NCI-H524 (cell line): ENCODE results near the gene PSMC3IP.
"Not testable (repeated sequence)": the region's sequence is repeated elsewhere in the genome, so short reads cannot be mapped to it uniquely, and the experiment has no call there.

Source experiments
- DNase-seq, 2 experiments: peaks; one replicate each; lab custom pipeline; 2025; lab: John Stamatoyannopoulos, UW

Gene PSMC3IP

GRCh38 chr17:42560246-42560645 lies 17.3 kb downstream of the PSMC3IP start:
- no peak for DNase-seq

DNA sequence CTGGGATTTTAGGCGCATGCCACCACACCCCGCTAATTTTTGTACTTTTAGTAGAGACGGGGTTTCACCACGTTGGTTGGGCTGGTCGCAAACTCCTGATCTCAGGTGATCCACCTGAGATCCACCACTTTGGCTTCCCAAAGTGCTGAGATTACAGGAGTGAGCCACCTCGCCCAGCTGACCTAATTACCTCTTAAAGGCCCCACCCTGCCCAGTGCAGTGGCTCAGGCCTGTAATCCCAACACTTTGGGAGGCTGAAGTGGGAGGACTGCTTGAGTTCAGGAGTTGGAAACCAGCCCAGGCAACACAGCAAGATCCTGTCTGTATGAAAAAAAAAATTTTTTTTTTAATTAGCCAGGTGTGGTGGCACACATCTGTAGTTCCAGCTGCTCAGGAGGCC lies 18.5 kb downstream of the PSMC3IP start:
- DNase-seq = no peak

DNA sequence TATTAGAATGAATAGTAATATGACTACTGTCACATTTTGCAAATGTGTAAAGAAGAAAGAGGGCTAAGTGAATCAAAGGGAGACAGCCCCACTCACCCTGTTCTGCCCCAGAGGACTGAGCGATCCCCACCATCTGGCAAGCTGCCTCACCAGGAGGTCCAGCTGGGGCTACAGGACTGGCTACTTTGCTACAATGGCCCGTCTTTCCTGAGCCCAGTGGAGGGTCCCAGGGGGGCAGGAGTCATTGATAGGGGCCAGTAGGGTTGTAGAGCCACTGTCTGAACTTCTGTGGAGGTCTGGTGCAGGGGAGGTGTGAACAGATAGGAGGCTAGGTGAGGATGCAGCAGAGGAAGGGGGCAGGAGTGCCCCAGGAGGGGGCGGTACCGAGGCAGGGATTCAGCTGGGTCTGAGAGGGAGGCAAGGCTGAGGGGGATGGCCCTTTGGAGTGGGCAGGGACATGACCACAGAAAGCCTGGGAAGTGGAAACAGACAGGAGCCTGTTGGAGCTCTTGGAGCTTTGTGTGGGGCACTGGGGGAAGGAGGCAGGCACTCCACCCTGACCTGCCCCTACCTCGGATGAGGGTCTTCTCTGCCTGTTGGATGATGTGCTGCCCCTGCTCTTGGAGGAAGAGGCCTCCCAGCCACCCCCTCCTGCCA lies 21.4 kb downstream of the PSMC3IP start:
- not testable (repeated sequence) for DNase-seq

- no peak for DNase-seq
Measured at GRCh38 chr17:42555122-42555622, 22.4 kb downstream of the PSMC3IP start.

DNA sequence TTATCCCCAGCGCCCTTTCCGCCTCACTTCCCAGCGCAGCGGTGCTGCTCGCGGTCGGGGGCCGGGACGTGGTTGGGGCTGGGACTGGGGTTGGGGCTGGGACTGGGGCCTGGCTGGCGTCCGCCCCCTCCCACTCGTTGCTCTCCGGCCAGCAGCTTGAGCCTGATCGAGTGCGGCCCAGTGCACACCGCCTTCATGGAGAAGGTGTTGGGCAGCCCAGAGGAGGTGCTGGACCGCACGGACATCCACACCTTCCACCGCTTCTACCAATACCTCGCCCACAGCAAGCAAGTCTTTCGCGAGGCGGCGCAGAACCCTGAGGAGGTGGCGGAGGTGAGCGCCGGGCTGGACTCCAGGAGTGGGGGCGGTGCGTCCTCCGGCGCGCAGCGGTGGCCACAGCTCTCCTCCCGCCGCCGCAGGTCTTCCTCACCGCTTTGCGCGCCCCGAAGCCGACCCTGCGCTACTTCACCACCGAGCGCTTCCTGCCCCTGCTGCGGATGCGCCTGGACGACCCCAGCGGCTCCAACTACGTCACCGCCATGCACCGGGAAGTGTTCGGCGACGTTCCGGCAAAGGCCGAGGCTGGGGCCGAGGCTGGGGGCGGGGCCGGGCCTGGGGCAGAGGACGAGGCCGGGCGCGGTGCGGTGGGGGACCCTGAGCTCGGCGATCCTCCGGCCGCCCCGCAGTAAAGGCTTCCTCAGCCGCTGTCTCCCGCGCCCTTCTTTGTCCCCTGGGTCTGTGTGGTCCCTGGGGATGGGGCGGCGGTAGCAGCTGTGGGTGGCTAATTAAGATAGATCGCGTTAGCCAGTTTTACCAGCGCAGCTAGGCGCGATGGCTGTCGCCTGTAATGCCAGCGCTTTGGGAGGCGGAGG lies 23.0 kb downstream of the PSMC3IP start:
- DNase-seq = peak; percentile 47 to 75

- DNase-seq = peak in 1 of 2 experiments; percentile 21
Measured at GRCh38 chr17:42553866-42554249, 23.7 kb downstream of the PSMC3IP start.

GRCh38 chr17:42553161-42553818 lies 24.2 kb downstream of the PSMC3IP start:
- DNase-seq = no peak

DNA sequence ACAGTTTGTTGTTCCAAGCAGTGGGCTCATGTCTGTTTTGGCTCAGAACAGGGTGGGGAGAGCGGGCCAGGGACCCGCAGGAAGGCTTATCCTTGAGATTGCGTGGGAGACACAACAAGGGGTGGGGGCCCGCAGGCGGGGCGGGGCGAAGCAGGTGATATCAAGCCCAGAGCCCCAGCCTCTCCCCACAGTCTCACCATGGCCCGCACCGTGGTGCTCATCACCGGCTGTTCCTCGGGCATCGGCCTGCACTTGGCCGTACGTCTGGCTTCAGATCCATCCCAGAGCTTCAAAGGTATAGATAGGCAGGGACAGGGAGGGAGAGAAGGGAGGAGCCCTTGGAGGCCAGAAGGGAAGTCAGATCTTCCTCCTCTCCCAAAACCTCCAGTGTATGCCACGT lies 24.8 kb downstream of the PSMC3IP start, which contains the start of gene HSD17B1:
Gene HSD17B1, plus strand, starts transcription at position 188 of the 400 bp plus-strand sequence. Its CDS starts 11 bp downstream, at position 199.
- not testable (repeated sequence) for DNase-seq

DNA sequence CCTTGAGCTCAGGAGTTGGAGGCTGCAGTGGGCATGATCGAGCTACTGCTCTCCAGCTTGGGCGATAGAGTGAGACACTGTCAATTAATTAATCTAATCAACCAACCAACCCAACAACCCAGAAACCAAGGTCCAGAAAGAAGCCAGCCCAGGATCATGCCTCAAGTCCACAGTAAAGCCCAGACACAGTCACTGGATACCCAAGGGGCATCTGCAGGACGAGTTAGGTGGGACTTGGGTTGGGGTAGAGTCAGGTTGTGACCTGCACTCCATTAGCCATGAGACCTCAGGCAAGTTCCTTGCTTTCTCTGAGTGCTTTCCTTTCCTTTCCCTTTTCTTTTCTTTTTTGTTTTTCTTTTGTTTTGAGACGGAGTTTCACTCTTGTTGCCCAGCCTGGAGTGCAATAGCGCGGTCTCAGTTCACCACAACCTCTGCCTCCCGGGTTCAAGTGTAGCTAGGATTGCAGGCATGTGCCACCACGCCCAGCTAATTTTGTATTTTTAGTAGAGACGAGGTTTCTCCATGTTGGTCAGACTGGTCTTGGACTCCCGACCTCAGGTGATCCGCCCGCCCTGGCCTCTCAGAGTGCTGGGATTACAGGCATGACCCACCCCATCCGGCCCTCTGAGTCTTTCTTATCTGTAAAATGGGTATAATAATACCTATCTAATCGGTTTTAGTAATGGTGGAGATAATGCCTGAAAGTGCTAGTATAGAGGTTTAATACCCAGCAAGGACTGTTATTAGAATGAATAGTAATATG lies 28.4 kb downstream of the PSMC3IP start:
- DNase-seq = no peak

DNA sequence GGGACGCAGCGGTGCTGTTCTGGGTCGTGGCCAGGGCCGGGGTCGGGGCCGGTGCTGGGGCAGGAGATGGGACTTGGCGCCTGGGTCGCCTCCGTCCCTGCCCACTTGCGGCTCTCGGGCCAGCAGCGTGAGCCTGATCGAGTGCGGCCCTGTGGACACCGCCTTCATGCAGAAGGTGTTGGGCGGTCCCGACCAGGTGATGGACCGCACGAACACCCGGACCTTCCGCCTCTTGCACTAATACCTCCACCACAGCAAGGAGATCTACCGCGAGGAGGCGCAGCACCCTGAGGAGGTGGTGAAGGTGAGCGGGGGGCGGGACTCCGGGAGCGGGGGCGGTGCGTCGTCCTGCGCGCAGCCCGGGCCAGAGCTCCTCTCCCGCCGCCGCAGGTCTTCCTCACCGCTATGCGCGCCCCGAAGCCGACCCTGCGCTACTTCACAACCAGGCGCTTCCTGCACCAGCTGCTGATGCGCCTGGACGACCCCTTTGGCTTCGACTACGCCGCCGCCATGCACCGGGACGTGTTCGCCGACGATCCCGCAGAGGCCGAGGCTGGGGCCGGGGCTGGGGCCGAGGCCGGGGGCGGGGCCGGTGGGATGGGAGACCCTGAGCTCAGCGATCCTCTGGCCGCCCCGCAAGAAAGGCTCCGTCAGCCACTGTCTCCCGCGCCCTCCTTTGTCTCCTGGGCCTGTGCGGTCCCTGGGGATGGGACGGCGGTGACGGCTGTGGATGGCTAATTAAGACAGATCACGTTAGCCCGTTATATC lies 29.3 kb downstream of the PSMC3IP start:
- peak; percentile 64 to 76 for DNase-seq

DNA sequence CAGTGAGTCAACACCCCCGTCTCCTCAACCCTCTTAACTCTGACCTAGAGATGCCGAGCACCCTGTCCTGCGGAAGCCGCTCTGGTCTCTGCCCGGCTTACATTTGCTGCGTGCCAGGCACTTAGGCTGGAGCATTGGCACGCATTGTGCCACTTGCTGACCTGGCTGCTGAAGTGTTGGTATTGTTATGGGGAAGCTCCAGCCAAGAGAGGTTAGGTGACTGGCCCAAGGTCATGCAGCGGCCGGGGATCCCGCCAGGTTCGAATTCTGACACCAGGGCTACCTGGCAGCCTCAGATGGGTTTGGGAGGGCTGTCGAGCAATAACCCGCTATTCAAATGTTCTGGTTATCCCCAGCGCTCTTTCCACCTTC lies 29.8 kb downstream of the PSMC3IP start:
- DNase-seq = no peak

GRCh38 chr17:42547001-42547461 lies 30.5 kb downstream of the PSMC3IP start:
- DNase-seq = no peak

DNA sequence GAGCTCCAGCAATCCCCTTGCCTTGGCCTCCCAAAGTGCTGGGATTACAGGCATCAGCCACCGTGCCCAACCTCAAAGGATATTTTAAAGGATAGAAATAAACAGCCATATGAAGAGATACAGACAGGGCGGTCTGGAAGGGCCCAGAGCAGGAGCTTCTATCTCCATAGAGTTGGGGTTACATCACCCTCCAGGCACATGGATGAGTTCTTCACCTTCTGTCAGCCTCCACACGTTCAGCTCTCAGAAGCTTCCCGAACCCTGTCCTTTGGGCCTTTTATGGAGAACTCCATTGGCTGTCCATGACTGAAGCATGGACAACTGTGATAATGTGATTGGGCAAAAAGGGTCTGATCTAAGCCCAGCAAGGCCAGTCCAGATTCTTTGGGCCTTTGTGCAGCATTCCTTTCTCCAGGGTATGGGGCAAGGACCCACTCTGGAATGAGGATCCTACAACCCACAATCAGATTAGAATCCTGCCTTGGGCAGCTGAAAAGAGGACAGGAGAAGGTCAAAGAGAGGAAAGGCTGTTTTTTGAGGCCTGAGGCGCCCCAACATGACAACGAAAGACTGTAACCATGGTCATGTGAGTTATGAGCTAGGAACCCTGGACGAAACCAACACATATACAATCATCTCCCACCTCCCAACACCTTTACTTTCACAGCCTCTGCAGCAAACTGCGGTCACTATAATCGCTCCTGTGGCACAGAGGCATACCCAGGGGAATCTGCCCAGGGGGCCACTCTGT lies 31.6 kb downstream of the PSMC3IP start:
- DNase-seq = not testable (repeated sequence)

GRCh38 chr17:42544874-42545283 lies 32.6 kb downstream of the PSMC3IP start:
- DNase-seq = no peak

- DNase-seq = no peak
Measured at GRCh38 chr17:42543190-42544079, 34.1 kb downstream of the PSMC3IP start.

DNA sequence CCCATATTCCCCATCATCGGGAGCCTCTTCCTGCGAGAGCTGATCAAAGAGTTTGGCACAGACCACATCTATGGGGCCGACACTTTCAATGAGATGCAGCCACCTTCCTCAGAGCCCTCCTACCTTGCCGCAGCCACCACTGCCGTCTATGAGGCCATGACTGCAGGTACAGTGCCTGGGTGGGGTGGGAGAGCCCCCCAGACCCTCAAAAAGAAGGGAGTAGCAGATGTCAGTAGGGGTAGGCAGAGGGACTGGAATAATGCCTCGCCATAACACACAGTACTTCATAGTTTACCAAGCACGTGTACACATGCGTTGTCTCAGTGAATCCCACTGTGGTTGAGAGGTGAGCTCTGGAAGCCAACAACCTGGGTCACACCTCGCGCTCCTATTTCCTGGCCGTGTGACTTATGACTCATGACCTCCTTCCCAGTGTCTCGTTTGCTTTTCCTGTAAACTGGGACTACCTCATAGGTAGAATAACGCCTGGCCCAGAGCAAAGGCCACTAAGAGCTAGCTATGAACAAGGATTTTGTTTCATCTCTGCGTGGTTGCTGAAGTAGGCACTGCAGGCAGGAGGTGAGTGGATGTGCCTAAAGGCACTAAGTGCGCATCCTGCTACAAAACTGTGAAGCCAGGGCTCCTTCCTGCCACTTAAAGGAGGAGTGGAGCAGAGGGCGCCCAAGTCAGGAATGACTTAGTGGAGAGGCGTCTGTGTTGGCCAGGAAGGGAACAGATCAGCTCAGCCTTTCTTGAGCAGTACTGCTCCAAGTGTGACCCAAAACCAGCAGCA lies 36.3 kb downstream of the PSMC3IP start:
- no peak for DNase-seq

- not testable (repeated sequence) for DNase-seq
Measured at GRCh38 chr17:42540558-42540957, 37.0 kb downstream of the PSMC3IP start.

DNA sequence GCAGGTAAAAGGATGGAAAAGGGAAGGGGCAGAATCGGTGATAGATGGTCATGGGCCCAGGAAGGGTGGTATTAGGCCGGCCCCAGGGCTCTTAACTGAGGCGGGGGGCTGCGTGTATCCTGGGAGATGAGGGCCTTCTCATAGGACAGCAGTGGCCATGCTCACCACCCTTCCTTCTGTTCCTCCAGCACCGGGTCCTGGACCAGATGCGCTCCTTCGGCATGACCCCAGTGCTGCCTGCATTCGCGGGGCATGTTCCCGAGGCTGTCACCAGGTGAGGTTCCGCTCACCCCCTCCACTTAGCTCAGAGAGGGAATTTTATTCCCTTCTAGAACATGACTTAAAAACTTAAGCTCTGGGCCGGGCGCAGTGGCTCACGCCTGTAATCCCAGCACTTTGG lies 39.0 kb downstream of the PSMC3IP start:
- DNase-seq = no peak
